NK-92 treated with Interleukin-12 subunit alpha and Interleukin-12 subunit beta, amount 100 ng/mL, for 24 hours (cell line): Measurements from ENCODE around the gene SLC2A6.

Experiments
- DNase-seq: peaks from one replicate; lab custom pipeline; 2025; lab: John Stamatoyannopoulos, UW

The SLC2A6 gene

DNA sequence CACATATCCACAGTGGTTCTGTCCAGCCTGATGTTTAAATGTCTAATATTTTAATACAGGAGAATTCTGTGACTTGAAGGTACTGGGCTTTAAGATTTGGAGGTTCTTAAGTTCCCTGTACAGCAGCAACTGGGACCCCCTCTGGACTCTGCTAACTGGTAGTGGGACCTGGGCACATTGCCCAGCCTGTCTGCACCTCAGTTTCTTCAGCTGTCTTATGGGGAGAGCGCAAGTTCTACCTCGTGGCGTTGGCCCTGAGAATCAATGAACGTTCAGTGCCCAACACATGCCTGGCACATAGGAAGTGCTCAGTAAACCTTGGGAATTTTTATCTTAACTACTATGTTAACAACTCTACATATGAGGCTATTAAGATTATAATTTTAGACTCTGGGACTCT is 1.4 kb downstream of the SLC2A6 start:
- DNase-seq, result no peak

DNA sequence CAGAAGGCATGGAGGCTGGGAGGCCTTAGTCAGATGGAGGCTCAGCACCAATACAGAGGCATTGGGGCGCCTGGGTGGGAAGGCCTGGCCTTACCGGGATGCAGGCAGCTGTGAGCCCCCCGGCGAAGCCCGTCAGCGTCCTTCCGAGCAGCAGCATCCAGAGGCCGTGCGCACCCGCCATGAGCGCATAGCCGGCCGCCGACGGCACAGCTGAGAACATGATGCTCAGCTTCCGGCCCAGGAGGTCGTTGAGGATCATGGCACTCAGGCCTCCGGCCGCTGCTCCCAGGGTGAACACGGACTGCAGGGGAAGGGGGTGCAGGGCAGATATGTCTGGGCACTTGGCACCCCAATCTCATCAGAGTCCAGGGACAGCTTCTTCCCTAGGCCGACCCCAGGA is 2.0 kb downstream of the SLC2A6 start:
- no peak for DNase-seq

DNA sequence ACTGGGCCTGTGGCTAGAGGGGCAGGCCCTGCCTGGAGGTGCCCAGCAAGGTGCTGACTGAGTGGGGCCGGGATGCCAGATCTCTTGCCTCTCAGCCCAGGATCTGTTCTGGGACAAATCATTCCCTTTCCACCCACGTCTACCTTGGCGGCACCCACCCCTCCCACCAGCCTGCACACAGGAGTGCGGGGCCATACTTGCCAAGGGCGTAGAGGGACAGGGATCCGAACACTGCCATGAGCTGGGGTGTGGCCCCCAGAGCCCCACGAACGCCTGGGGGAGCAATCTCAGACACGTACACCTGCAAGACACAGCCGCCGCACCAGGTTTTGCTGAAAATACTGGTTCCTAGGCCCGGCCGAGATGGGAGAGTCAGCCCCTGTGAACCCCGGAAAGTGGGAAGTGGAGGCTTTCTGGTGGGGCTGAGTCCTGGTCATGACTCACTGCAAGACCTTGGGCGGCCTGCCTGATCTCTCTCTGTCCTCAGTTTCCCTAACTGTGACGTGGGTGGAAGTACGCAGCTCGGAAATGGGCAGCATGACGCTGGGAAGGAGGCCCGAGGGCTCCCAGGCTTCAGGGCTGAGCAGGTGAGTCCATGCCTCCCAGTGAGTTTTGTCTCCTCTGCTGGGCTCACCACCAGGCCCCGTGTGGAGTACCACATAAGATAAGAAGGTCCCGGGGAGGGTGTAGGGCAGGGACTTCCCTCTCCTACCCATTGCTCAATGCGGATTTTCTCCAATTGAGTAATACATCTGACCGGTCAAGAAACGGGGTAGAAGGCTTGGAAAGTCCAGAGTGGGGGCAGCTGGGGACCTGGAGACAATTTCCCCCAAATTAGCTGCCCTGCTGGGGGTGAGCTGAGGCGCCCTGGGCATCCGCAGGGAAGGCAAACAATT is 2.6 kb downstream of the SLC2A6 start:
- DNase-seq, result no peak

GRCh38 chr9:133475292-133476012 is 3.4 kb downstream of the SLC2A6 start:
- DNase-seq, result no peak

GRCh38 chr9:133474853-133475252 is 4.0 kb downstream of the SLC2A6 start:
- no peak for DNase-seq

DNA sequence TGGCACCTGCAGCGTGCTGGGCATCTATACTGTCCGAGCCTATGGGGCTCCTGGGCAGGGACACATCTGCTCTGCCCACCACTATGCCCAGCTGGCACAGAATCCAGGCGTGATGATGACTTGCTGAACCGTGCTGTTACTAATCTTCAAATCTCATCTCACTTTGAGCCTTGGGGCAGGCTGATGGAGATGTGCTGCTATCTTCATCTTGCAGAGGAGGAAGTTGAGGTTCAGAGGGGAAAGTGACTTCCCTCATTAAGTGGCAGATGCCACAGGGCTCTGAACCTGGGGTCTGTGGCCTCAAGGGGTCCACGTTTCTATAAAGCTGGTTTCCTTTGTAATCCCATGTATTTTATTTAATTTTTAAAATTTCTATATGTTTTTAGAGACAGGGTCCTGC is 4.7 kb downstream of the SLC2A6 start:
- no peak for DNase-seq

- DNase-seq, result no peak
Observed at GRCh38 chr9:133473743-133474142, 5.2 kb downstream of the SLC2A6 start.

- DNase-seq, result no peak
Observed at GRCh38 chr9:133472753-133473378, 6.0 kb downstream of the SLC2A6 start.

- no peak for DNase-seq
Observed at GRCh38 chr9:133472277-133472645, 6.6 kb downstream of the SLC2A6 start.

- no peak for DNase-seq
Observed at GRCh38 chr9:133471551-133472276, 7.2 kb downstream of the SLC2A6 start.

GRCh38 chr9:133470988-133471387 is 7.9 kb downstream of the SLC2A6 start:
- no peak for DNase-seq

- no peak for DNase-seq
Observed at GRCh38 chr9:133470427-133470924, 8.4 kb downstream of the SLC2A6 start.

- no peak for DNase-seq
Observed at GRCh38 chr9:133468777-133469421, 10.0 kb downstream of the SLC2A6 start.

GRCh38 chr9:133468374-133468773 is 10.5 kb downstream of the SLC2A6 start:
- DNase-seq, result no peak

- no peak for DNase-seq
Observed at GRCh38 chr9:133467101-133467500, 11.8 kb downstream of the SLC2A6 start.

- DNase-seq, result no peak
Observed at GRCh38 chr9:133465984-133466383, 12.9 kb downstream of the SLC2A6 start.

DNA sequence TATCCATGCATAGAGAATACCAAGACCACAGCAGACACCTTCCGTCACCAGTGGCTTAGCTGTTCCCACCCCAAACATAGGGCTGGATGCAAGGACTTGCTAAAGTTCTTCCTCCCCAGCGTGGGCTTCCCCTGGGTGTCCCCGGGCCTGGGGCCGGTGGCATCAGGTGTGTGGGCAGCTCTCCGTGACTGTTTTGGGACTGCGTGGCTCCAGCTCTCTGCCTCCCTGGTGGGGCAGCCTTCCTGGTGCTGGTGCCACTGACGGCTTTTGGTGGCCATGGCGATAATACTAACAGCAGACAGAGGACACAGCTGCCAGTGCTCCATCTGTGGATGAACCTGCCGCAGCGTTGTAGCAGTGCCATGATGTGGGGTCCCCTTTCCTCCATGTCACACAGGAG is 14.3 kb downstream of the SLC2A6 start:
- no peak for DNase-seq

- DNase-seq, result no peak
Observed at GRCh38 chr9:133463864-133464615, 14.9 kb downstream of the SLC2A6 start.

DNA sequence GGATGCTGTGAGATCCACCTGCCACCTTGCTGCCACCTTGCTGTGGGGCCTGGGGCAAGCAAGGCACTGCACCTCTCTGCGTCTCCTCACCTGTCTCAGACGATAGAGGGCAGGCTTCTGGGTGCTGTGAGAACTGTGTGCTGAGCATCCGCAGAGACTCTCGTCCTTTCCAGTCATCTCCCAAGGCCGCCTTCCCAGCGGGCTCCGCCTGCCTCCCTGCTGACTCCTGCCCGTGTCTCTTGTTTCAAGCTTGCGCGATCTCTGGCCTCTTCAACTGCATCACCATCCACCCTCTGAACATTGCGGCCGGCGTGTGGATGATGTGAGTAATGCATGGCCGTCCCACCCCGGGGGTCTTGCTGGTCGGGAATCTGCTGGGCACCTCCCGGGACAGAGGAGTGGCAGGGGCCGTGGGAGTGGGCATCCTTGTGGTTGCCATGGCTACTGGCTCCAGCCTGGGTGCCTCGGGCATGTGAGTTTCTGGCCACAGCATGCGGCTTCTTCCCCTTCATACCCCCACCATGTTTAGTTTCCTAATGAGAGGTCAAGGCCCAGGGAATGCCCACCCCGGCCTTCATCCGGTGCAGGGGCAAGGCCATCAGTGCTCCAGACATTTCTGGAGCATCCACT is 15.6 kb downstream of the SLC2A6 start:
- DNase-seq, result no peak

GRCh38 chr9:133461975-133462374 is 16.9 kb downstream of the SLC2A6 start:
- no peak for DNase-seq
